Transverse colon (tissue), 4 donors: Measurements from ENCODE around the gene KRT1.

Source experiments
- CTCF ChIP-seq, 5 experiments: fragments of 200-600 bp in 3 of 5; fragments of 450-650 bp in 2 of 5; sonication (generic) in 3 of 5; IDR thresholded peaks; 1 replicate in 2 of 5; 2 replicates in 3 of 5; pipeline ENCODE4 v1.5.1; 2016 to 2017; ENCODE audit warnings: antibody characterized with exemption in 5 of 5, inconsistent platforms in 3 of 5, mild to moderate bottlenecking in 2 of 5, moderate library complexity in 1 of 5
- EP300 ChIP-seq: sonication (generic); formaldehyde crosslinking; IDR thresholded peaks from one replicate; pipeline ENCODE4 v1.6.1; 2017; ENCODE audit warnings: antibody characterized with exemption, low read depth
- POLR2A ChIP-seq: fragments of 450-650 bp; IDR thresholded peaks from one replicate; pipeline ENCODE4 v1.6.1; 2016; ENCODE audit warnings: antibody characterized with exemption, mild to moderate bottlenecking, moderate library complexity
- POLR2AphosphoS5 ChIP-seq, 3 donors: sonication (generic); formaldehyde crosslinking; IDR thresholded peaks; one replicate each; pipeline ENCODE4 v1.6.1; 2016; ENCODE audit warnings: antibody characterized with exemption in 3 of 3

GRCh38 chr12:52670506-52670905 is 9.7 kb downstream of the KRT1 start:
- TF ChIP-seq CTCF (IDR thresholded peaks at IDR 0.05), result no peak
- TF ChIP-seq EP300, result no peak
- no peak for TF ChIP-seq POLR2AphosphoS5 (IDR thresholded peaks at IDR 0.05)
- no peak for TF ChIP-seq POLR2A
